Activated naive CD8-positive, alpha-beta T cell (primary cell): Measurements from ENCODE around the gene ANO9.

Source experiments
- H3K27ac Mint-ChIP-seq: one replicate; pipeline ENCODE4 v1.8.0; 2021; ENCODE audit warnings: mixed read lengths
- H3K27me3 Mint-ChIP-seq: one replicate; pipeline ENCODE4 v1.8.0; 2021; ENCODE audit warnings: mixed read lengths
- H3K36me3 Mint-ChIP-seq: one replicate; pipeline ENCODE4 v1.8.0; 2021; ENCODE audit warnings: mixed read lengths
- H3K4me1 Mint-ChIP-seq: one replicate; pipeline ENCODE4 v1.8.0; 2021; ENCODE audit warnings: low read depth, mixed read lengths
- H3K4me3 Mint-ChIP-seq: one replicate; pipeline ENCODE4 v1.8.0; 2021; ENCODE audit warnings: mild to moderate bottlenecking, mixed read lengths
- H3K9me3 Mint-ChIP-seq: one replicate; pipeline ENCODE4 v1.8.0; 2021; ENCODE audit warnings: low read depth, mixed read lengths

The ANO9 gene

GRCh38 chr11:441418-442274 lies at the start of gene ANO9:
TSS of gene ANO9 (minus strand) at chr11:442011. CDS start at chr11:441926, 85 bp downstream.
- Mint-ChIP-seq H3K27me3 (no peaks in the 10 kb centered on the region), H3K36me3 (no peaks in the 10 kb centered on the region), H3K9me3 (no peaks in the 10 kb centered on the region), H3K4me1 (peaks cover 20% of the 10 kb centered on the region), H3K27ac (peak within 1 kb of the TSS; percentile 16), H3K4me3 (peak within 1 kb of the TSS; percentile 75)

GRCh38 chr11:491358-491757 lies 49.5 kb upstream of the ANO9 start:
- Mint-ChIP-seq H3K27ac (no peak overlapping the region), H3K36me3 (peaks cover 3% of the 10 kb centered on the region), H3K4me1 (no peaks in the 10 kb centered on the region), H3K4me3 (no peak overlapping the region), H3K27me3 (no peaks in the 10 kb centered on the region), H3K9me3 (no peaks in the 10 kb centered on the region)

GRCh38 chr11:490930-491260 lies 49.1 kb upstream of the ANO9 start:
- H3K9me3 Mint-ChIP-seq = no peaks in the 10 kb centered on the region
- H3K36me3 Mint-ChIP-seq = peaks cover 2% of the 10 kb centered on the region
- H3K4me1 Mint-ChIP-seq = no peaks in the 10 kb centered on the region
- H3K27me3 Mint-ChIP-seq = no peaks in the 10 kb centered on the region
- H3K4me3 Mint-ChIP-seq = no peak overlapping the region
- H3K27ac Mint-ChIP-seq = no peak overlapping the region

- Mint-ChIP-seq H3K4me1 (no peaks in the 10 kb centered on the region), H3K36me3 (no peaks in the 10 kb centered on the region)
Observed at GRCh38 chr11:490186-490929, 48.5 kb upstream of the ANO9 start.

GRCh38 chr11:489610-490185 lies 47.9 kb upstream of the ANO9 start:
- H3K27ac Mint-ChIP-seq = no peak overlapping the region
- no peaks in the 10 kb centered on the region for H3K9me3 Mint-ChIP-seq
- H3K4me3 Mint-ChIP-seq = no peak overlapping the region
- no peaks in the 10 kb centered on the region for H3K36me3 Mint-ChIP-seq
- H3K27me3 Mint-ChIP-seq = no peaks in the 10 kb centered on the region
- H3K4me1 Mint-ChIP-seq = no peaks in the 10 kb centered on the region

More at GRCh38 chr11:490186-490929, 48.5 kb upstream of the ANO9 start:
- Mint-ChIP-seq H3K27ac (no peak overlapping the region), H3K27me3 (no peaks in the 10 kb centered on the region), H3K4me3 (no peak overlapping the region), H3K9me3 (no peaks in the 10 kb centered on the region)

GRCh38 chr11:488992-489391 lies 47.2 kb upstream of the ANO9 start:
- Mint-ChIP-seq H3K9me3 (no peaks in the 10 kb centered on the region), H3K27ac (no peak overlapping the region), H3K4me1 (no peaks in the 10 kb centered on the region), H3K36me3 (no peaks in the 10 kb centered on the region), H3K27me3 (no peaks in the 10 kb centered on the region), H3K4me3 (no peak overlapping the region)

- Mint-ChIP-seq H3K27me3 (no peaks in the 10 kb centered on the region), H3K4me1 (no peaks in the 10 kb centered on the region), H3K9me3 (no peaks in the 10 kb centered on the region), H3K4me3 (no peak overlapping the region), H3K27ac (no peak overlapping the region), H3K36me3 (no peaks in the 10 kb centered on the region)
Observed at GRCh38 chr11:488579-488978, 46.8 kb upstream of the ANO9 start.

GRCh38 chr11:488062-488461 lies 46.3 kb upstream of the ANO9 start:
- H3K27me3 Mint-ChIP-seq = no peaks in the 10 kb centered on the region
- no peak overlapping the region for H3K4me3 Mint-ChIP-seq
- no peaks in the 10 kb centered on the region for H3K9me3 Mint-ChIP-seq
- H3K27ac Mint-ChIP-seq = no peak overlapping the region
- no peaks in the 10 kb centered on the region for H3K4me1 Mint-ChIP-seq
- H3K36me3 Mint-ChIP-seq = no peaks in the 10 kb centered on the region

- Mint-ChIP-seq H3K9me3 (no peaks in the 10 kb centered on the region), H3K36me3 (no peaks in the 10 kb centered on the region), H3K27me3 (no peaks in the 10 kb centered on the region), H3K4me1 (no peaks in the 10 kb centered on the region), H3K4me3 (no peak overlapping the region), H3K27ac (no peak overlapping the region)
Observed at GRCh38 chr11:487571-488021, 45.8 kb upstream of the ANO9 start.

- no peak overlapping the region for H3K27ac Mint-ChIP-seq
- no peaks in the 10 kb centered on the region for H3K9me3 Mint-ChIP-seq
- no peaks in the 10 kb centered on the region for H3K27me3 Mint-ChIP-seq
- H3K36me3 Mint-ChIP-seq = no peaks in the 10 kb centered on the region
- no peak overlapping the region for H3K4me3 Mint-ChIP-seq
- no peaks in the 10 kb centered on the region for H3K4me1 Mint-ChIP-seq
Observed at GRCh38 chr11:486189-486588, 44.4 kb upstream of the ANO9 start.

- no peaks in the 10 kb centered on the region for H3K4me1 Mint-ChIP-seq
- no peaks in the 10 kb centered on the region for H3K27me3 Mint-ChIP-seq
- no peak overlapping the region for H3K27ac Mint-ChIP-seq
- H3K9me3 Mint-ChIP-seq = no peaks in the 10 kb centered on the region
- H3K36me3 Mint-ChIP-seq = no peaks in the 10 kb centered on the region
- no peak overlapping the region for H3K4me3 Mint-ChIP-seq
Observed at GRCh38 chr11:484616-485015, 42.8 kb upstream of the ANO9 start.

- H3K4me1 Mint-ChIP-seq = no peaks in the 10 kb centered on the region
- no peak overlapping the region for H3K4me3 Mint-ChIP-seq
- H3K9me3 Mint-ChIP-seq = no peaks in the 10 kb centered on the region
- no peak overlapping the region for H3K27ac Mint-ChIP-seq
- no peaks in the 10 kb centered on the region for H3K36me3 Mint-ChIP-seq
- no peaks in the 10 kb centered on the region for H3K27me3 Mint-ChIP-seq
Observed at GRCh38 chr11:479311-479710, 37.5 kb upstream of the ANO9 start.

- H3K36me3 Mint-ChIP-seq = no peaks in the 10 kb centered on the region
- no peaks in the 10 kb centered on the region for H3K4me1 Mint-ChIP-seq
- H3K9me3 Mint-ChIP-seq = no peaks in the 10 kb centered on the region
- no peak overlapping the region for H3K27ac Mint-ChIP-seq
- no peak overlapping the region for H3K4me3 Mint-ChIP-seq
- H3K27me3 Mint-ChIP-seq = no peaks in the 10 kb centered on the region
Observed at GRCh38 chr11:477052-477715, 35.4 kb upstream of the ANO9 start.

- no peak overlapping the region for H3K27ac Mint-ChIP-seq
- H3K4me1 Mint-ChIP-seq = no peaks in the 10 kb centered on the region
- no peaks in the 10 kb centered on the region for H3K27me3 Mint-ChIP-seq
- H3K36me3 Mint-ChIP-seq = no peaks in the 10 kb centered on the region
- no peaks in the 10 kb centered on the region for H3K9me3 Mint-ChIP-seq
- H3K4me3 Mint-ChIP-seq = no peak overlapping the region
Observed at GRCh38 chr11:476416-476815, 34.6 kb upstream of the ANO9 start.

GRCh38 chr11:475941-476340 lies 34.1 kb upstream of the ANO9 start:
- Mint-ChIP-seq H3K4me1 (no peaks in the 10 kb centered on the region), H3K27ac (no peak overlapping the region), H3K4me3 (no peak overlapping the region), H3K27me3 (no peaks in the 10 kb centered on the region), H3K9me3 (no peaks in the 10 kb centered on the region), H3K36me3 (no peaks in the 10 kb centered on the region)
